GM21737 (cell line): Measurements from ENCODE around the gene SPIRE2.
"Not testable (repeated sequence)": the region's sequence is repeated elsewhere in the genome, so short reads cannot be mapped to it uniquely, and the experiment has no call there.

Experiments used
- ATAC-seq: cut with Tn5 transposase; IDR thresholded peaks from one replicate; pipeline ENCODE4 v1.9.1; 2021; ENCODE audit warnings: mild to moderate bottlenecking, moderate library complexity; ENCODE audit not compliant: unreplicated experiment

Gene SPIRE2

DNA sequence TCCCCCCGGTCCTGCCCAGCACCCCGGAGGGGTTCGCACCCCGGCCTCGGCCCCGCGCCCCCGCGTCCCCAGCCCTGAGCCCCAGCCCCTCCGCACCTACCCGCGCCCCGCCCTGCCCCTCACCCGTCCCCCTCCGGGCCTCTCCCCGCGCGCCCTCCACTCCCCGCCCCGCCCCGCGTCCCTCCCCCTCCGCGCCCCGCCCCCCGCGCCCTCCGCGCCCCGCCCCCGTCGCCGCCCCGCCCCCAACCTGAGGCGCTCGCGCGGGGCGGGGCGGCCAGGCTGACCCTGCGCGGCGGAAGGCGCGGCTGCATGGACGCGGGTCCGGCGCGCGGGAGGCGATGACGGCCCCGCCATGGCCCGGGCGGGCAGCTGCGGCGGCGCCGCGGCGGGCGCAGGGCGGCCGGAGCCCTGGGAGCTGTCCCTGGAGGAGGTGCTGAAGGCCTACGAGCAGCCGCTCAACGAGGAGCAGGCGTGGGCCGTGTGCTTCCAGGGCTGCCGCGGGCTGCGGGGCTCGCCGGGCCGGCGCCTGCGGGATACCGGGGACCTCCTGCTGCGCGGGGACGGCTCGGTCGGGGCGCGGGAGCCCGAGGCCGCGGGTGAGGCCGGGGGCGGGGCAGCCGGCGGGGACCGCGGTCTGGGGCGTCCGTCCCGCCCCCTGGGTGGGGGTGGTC is at the start of gene SPIRE2:
Gene SPIRE2 (plus strand): TSS at position 277 of the 671 bp plus-strand sequence. CDS start 76 bp downstream, at position 353.
- ATAC-seq = no peak

- ATAC-seq = no peak
These were observed 48.9 kb upstream of the SPIRE2 start for GRCh38 chr16:89779231-89779908.

DNA sequence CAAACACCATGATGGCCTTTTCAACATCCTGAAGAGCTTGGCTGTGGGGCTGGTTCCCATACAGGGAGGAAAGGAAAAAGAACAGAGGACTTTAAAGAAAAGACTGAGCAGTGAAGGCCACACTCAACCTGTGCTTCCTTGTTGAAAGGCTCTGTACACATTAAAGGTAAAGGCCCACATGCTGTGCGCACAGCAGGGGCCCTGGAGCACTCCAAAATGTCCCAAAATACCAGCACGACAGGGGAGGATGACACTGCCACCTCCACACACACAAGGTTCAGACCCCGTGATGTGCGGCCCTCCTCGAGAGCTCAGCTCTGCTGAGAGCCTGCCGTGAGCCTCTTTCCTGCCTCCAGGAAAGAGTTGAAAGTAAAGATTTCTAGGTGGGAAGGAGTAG is 48.4 kb upstream of the SPIRE2 start:
- ATAC-seq = no peak

DNA sequence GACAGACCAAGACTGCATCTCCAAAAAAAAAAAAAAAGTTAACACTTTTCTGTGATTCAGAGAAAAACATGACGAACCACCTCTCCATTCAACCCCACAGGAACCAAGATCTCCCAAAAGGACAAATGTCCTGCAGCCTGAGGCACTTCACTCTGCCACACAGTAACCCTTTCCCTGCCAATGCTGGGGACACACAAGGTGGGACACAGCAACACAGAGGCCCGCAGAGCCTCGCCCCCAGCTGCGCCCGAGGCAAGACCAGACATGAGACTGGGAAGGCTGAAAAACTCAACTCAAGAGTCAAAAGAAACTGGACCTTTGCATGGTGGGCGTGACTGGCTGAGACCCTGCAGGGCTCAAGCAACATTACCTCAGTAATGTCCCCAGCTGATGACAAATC is 45.8 kb upstream of the SPIRE2 start:
- ATAC-seq = no peak

DNA sequence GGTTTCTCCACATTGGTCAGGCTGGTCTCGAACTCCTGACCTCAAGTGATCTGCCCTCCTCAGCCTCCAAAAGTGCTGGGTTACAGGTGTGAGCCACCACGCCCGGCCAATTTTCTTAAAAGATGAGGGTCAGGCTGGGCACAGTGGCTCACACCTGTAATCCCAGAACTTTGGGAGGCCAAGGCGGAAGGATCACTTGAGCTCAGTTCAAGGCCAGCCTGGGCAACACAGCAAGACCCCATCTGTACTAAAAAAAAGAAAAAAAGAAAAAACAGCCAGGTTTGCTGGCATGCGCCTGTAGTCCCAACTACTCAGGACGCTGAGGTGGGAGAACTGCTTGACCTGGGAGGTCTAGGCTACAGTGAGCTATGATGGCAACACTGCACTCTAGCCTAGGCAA is 44.3 kb upstream of the SPIRE2 start:
- ATAC-seq = not testable (repeated sequence)

GRCh38 chr16:89784406-89784805 is 43.9 kb upstream of the SPIRE2 start:
- ATAC-seq = no peak

DNA sequence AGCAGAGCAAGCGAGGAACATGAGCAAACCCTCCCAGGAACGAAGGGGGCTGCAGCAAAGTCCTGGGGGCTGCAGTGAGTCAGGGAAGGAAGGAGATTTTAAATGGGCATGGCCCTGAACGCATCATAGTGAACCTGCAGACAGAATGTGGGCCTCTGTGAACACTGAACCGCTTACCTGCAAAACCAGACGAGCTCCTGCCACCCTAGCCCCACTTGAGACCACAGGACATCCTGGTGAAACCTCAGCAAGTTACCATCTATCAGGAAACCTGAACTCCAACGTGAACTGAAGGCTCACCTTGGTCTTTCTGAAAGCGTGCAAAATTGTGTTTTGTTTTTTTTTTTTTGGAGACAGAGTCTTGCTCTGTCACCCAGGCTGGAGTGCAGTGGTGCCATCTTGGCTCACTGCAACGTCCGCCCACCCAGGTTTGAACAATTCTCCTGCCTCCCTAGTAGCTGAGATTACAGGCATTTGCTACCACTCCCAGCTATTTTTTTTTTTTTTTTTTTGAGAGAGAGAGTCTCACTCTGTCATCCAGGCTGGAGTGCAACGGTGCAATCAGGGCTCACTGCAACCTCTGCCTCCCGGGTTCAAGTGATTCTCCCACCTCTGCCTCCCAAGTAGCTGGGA is 42.6 kb upstream of the SPIRE2 start:
- ATAC-seq = no peak

DNA sequence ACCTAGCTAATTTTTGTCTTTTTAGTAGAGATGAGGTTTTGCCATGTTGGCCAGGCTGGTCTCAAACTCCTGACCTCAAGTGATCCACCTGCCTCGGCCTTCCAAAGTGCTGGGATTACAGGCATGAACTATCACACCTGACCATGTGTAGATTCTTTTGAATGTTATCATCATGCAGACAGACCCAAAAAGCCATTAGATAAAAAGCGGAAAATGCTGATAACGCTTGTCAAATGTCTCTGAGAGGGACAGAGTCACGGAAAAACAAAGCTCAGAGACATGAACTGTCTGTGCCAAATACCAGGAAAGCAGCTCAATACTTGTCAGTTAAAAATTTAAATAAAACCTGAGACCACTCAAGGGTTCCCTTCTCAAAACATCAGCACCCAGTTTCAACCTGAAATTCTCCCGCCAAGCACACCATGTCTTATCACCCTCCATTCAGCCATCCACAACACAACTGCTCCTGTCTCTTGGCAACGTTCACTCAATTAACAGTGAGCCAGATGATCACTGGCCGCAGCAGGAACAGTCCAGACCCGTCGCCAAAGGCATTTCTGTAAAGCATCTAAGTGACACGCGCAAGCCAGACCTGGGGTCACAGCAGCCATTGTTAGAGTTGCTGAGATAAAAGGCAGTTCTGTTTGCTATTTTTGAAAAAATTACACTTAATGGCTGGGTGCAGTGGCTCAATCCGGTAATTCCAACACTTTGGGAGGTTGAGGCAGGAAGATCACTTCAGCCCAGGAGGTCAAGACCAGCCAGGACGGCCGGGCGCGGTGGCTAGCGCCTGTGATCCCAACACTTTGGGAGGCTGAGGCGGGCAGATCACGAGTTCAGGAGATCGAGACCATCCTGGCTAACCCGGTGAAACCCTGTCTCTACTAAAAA is 41.6 kb upstream of the SPIRE2 start:
- ATAC-seq = no peak

- ATAC-seq = no peak
These were observed 40.9 kb upstream of the SPIRE2 start for GRCh38 chr16:89787365-89787805.

- no peak for ATAC-seq
These were observed 36.8 kb upstream of the SPIRE2 start for GRCh38 chr16:89791278-89791995.

GRCh38 chr16:89793092-89793491 is 35.2 kb upstream of the SPIRE2 start:
- not testable (repeated sequence) for ATAC-seq

- no peak for ATAC-seq
These were observed 34.3 kb upstream of the SPIRE2 start for GRCh38 chr16:89793955-89794354.

DNA sequence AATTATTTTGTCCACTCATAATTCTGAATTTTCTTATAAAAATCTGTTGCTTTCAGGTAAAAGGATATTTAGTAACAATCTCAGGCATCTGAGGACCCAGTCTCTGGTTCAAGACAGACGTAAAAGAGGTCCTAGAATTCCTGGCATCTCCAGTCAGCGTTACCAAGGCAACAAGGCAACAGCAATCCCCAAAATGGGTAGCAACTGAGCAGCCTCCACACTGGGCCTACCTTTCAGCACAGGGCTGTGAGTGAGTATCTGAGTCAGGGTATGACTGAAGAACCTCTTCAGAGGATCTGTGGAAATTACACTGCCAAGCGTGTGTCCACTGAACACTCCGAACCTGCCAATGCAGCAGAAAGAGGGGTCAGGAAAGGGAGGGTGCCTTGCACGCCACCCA is 32.6 kb upstream of the SPIRE2 start:
- ATAC-seq = no peak

DNA sequence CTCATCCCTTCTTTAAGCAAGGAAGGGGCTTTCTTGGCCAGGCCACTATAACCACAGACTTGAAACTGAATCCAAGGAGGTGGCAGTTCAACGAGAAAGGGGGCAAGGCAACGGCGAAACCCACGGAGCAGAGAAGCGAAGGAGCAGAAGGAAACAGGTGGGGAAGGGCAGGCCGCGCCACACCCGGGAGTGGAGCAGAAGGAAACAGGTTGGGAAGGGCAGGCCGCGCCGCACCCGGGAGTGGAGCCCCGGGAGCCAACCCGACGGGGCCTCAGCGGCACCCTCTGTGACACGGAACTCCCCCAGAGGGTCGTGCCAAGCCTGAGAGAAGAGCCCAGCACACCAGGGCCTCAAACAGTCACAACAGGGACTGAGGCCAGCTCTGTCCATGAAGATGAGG is 32.2 kb upstream of the SPIRE2 start:
- no peak for ATAC-seq

GRCh38 chr16:89798126-89798525 is 30.1 kb upstream of the SPIRE2 start:
- no peak for ATAC-seq

GRCh38 chr16:89798832-89799370 is 29.4 kb upstream of the SPIRE2 start:
- no peak for ATAC-seq

- ATAC-seq = no peak
These were observed 26.5 kb upstream of the SPIRE2 start for GRCh38 chr16:89801800-89802199.

GRCh38 chr16:89805136-89805905 is 23.0 kb upstream of the SPIRE2 start:
- no peak for ATAC-seq

DNA sequence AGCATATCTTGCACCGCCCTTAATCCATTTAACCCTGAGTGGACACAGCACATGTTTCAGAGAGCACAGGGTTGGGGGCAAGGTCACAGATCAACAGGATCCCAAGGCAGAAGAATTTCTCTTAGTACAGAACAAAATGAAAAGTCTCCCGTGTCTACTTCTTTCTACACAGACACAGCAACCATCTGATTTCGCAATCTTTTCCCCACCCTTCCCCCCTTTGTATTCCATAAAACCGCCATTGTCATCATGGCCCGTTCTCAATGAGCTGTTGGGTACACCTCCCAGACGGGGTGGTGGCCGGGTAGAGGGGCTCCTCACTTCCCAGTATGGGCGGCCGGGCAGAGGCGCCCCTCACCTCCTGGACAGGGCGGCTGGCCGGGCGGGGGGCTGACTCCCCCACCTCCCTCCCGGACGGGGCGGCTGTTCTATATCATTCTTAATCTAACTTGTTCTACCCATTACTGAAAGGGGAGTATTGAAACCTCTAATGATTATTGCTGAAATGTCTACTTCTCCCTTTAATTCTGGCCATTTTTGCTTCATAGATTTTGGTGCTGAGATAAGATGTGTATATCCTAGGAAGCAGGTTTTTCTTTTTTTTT is 21.6 kb upstream of the SPIRE2 start:
- not testable (repeated sequence) for ATAC-seq
